ENCODE measurements around the gene PPP1CC.

PPP1CC gene

DNA sequence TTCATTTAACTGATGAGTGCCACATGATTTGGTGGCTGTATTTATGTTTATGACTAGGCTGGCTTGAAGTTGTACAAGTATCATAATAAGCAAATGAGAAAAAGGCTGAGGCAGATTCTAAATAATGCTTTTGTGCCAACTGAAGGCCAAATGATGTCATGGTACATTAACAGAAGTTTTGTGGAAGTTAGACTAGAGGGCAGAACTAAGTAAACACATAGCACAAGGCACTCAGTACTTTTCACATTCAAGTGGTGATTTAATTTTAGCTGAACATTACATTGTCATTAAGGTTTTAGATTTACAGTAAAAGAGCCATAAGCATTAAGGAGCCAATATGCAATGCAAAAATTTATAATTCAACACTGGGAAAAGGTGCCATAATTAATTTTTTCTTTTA lies 21.1 kb downstream of the PPP1CC start:
- DNase-seq, result no peak

- DNase-seq, result no peak
Measured at GRCh38 chr12:110720516-110720915, 22.2 kb downstream of the PPP1CC start.

GRCh38 chr12:110718222-110718908 lies 24.3 kb downstream of the PPP1CC start:
- no peak for DNase-seq

DNA sequence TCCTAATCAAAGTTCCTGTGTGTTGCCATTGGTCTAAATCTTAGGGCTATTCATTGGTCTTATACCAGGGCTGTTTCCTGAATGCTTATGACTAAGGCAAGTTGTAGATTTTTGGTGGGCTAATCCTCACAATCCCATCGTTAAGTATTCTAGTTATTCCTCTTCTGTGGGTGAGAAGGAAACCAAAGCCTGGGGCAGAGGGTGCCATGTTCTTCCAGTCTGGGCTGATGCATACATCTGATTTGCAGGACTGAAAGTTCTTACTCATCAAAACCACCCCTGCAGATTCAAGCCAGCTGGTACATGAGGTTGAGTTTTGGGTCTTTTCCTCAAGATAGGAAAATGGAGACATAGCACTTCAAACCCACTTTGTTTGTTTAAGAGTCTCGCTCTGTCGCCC lies 25.7 kb downstream of the PPP1CC start:
- DNase-seq, result no peak

DNA sequence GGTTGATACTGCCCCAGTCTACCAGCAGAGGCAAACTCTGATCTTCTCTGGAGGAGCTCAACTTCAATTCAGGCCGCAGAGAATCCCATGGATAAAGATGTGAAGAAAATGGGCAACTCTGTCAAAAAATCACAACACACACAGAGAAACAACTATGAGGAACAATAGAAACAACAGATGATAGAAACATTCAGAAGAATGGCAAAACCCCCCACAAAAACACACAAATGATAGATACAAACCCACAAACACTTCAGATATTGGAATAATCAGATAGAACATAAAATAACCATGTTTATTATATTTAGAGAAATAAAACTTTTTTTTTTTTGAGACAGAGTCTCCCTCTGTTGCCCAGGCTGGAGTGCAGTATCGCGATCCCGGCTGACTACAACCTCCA lies 33.8 kb downstream of the PPP1CC start:
- no peak for DNase-seq

GRCh38 chr12:110705309-110705708 lies 37.4 kb downstream of the PPP1CC start:
- DNase-seq, result no peak

- no peak for DNase-seq
Measured at GRCh38 chr12:110704750-110705149, 37.9 kb downstream of the PPP1CC start.

DNA sequence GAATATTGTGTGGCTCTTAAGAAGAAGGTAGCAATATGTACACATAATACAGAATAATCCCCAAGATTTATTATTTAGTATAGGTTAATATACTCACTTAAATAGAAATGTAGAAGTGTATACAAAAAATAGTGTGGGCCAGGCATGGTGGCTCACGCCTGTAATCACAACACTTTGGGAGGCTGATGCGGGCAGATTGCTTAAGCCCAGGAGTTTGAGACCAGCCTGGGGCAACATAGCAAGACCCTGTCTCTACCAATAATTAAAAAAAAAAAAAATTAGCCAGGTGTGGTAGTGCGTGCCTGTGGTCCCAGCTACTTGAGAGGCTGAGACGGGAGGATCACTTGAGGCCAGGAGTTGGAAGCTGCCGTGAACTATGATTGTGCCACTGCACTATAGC lies 38.5 kb downstream of the PPP1CC start:
- no peak for DNase-seq

DNA sequence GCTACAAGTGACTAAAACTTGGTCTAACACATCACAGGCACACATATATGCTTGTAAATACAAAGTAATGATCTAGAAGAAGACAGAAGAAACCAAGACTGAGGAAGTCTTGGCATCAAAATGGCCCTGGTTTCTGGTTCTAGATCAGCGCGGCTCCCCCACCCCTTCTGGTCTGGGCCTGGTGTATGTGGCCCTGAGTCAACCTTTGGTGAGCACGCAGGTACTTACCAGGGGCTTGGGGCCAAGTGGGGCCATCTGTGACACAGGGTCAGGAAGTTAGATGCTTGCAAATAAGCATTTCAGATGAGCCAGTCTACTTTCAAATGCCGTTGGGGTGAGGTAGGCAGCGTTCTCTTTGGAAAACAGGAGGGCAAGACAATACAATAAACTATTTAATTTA lies 40.6 kb downstream of the PPP1CC start:
- DNase-seq, result no peak

GRCh38 chr12:110699591-110700445 lies 42.9 kb downstream of the PPP1CC start:
- DNase-seq, result no peak

DNA sequence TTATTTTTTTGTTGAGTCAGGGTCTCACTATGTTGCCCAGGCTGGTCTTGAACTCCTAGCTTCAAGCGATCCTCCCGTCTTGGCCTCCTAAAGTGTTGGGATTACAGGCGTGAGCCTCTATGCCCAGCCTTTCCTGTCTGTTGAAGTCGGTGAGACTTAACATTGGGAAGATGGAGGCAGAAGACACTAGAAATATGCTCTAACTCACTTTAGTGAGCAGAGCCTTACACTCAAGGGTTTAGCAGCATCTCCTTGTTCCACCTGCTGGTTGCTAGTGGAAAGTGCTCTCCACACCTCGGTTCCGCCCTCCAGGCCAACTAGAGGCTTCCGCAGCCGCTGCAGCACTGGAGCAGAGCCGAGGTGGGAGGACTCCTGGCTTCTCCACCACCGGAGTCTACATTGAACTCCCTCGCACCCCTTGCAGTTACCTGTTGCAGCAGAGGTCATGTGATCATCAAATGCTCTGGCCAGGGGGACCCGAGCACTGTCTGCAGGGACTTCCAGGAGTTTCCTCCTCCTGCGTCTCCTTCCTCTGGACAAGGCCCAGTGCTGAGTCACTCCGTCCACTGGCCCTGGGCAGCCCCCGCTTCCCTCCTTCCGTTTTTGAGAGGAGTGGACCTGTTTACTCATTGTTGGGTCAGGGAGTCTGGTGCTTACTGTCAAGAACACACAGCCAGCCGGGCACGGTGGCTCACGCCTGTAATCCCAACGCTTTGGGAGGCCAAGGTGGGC lies 44.4 kb downstream of the PPP1CC start:
- peak; percentile 54 for DNase-seq

- no peak for DNase-seq
Measured at GRCh38 chr12:110697236-110697635, 45.5 kb downstream of the PPP1CC start.

- no peak for DNase-seq
Measured at GRCh38 chr12:110696283-110696682, 46.4 kb downstream of the PPP1CC start.

- no peak for DNase-seq
Measured at GRCh38 chr12:110694330-110694901, 48.3 kb downstream of the PPP1CC start.

DNA sequence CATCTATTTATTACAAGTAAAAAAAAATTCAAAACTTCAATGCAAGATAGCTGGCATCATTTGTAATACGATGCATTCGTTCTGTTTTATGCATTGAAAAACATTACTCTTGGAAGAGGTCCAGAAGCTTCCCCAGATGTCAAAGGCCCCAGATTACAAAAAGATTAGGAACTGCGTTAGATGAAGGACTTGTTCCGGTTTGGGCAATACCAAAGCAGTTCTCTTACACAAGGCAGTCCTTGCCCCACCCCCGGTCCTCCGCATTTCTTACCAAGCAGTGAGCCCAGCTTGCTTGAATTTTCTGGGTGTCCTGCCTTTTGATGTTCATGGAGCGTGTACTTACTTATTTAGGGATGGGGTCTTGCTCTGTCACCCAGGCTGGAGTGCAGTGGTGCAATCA lies 49.0 kb downstream of the PPP1CC start:
- no peak for DNase-seq

- no peak for DNase-seq
Measured at GRCh38 chr12:110690127-110690430, 52.6 kb downstream of the PPP1CC start.

- peak; percentile 22 for DNase-seq
Measured at GRCh38 chr12:110689281-110690126, 53.2 kb downstream of the PPP1CC start.

- peak; percentile 32 for DNase-seq
Measured at GRCh38 chr12:110688446-110689280, 54.0 kb downstream of the PPP1CC start, which contains the start of gene HVCN1. Gene HVCN1, minus strand, starts transcription at chr12:110689115. Its CDS starts 5,870 bp downstream, at chr12:110683245.

DNA sequence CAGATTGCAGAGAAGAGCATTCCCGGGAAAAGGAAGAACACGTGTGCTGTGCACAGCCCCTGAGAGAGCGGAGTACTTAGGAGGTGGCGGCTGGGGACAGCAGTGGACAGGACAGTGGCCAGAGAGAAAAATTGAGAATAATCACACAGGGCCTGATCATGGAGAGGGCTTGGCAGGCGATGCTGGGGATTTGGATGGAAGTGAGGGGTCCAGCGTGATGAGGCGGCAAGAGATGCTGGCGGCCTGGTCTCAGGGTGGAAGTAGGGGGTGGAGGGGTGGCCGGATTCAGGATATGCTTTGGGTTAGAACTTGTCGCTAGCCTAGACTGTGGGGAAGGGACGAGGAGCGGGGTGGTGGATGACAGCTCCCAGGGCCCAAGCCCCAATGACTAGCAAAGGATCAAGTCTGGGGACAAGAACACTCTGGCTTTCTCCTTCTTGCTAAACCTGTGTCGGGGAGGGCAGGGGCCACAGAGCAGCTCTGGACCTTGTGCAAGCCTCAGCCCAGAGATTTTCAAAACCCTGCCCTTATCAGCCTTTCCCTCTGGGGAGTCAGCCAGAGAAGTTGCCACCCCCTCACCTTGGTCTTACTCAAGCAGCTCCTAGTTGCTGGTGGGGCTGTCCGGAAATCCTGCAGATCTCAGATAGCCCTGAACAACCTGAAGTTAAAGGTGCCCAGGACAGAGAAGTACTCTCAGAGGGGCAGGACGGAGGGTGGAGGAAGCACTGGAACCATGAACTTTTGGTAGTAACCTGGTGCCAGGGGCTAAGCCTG lies 55.1 kb downstream of the PPP1CC start:
- DNase-seq, result no peak

GRCh38 chr12:110686294-110686903 lies 56.3 kb downstream of the PPP1CC start:
- no peak for DNase-seq
